ENCODE data around the gene PRLR. TPM values are rescaled to one million over a fixed set of nuclear protein-coding genes. Genes with fewer than 3 reads are reported as not detected.

PRLR gene
- total and polyA plus RNA-seq, 2 of the 13 experiments (the other 11 are each of a cell fraction or from before 2014, with no cell fraction given): 12.2 to 13.3 TPM

DNA sequence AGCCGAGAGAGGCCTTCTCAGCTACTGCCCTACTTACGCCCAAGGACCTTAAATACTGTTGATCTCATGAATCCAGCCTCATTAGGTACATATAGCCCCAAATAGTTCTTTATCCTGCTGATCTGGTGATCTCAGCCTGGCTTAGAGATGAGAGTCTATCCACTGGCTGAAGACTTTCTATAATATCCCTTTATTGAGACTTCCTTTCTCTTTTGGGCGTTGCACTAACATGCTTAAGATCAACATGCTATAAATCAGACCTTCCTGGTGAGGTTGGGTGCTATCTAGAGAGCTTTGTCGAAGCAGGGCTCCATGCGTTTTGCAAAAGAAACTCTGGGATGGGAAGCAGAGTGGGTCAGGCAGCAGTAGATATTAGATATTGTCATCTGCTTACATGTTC lies 138.6 kb downstream of the PRLR start:
- no peak overlapping the region for H2AFZ ChIP-seq (ENCODE audit: low read length)
- FAIRE-seq (no peak), DNase-seq (ENCODE audit: low spot score) (no peak), ATAC-seq (no peak)
- intact Hi-C loops (cut with micrococcal nuclease; ENCODE audit: unreplicated experiment) (no loop called here), in situ Hi-C loops (cut with HindIII; ENCODE audit: extremely low pct_ligation_motif_present, low pct_unique_long_range_greater_than_20kb) (loop anchor here (5.0 to 10.0 kb wide), 2 partner anchors 106 to 503 kb away; no protein-coding TSS in a partner anchor)
- no peaks in the 10 kb centered on the region; a peak in 1 of 5 replicates for H3K36me3 ChIP-seq (replicated peaks in 1 of 2; ENCODE audit: control insufficient read depth in 1 of 2, insufficient read depth in 2 of 2, low read length in 2 of 2)
- TF ChIP-seq ZSCAN12 (CRISPR knock-in tag; IDR thresholded peaks at IDR 0.05): no peak
- TF ChIP-seq ZNF839 (CRISPR knock-in tag; IDR thresholded peaks at IDR 0.05; ENCODE audit: borderline replicate concordance): no peak
- no peak for TF ChIP-seq ZNF773 (CRISPR knock-in tag; IDR thresholded peaks at IDR 0.05; ENCODE audit: borderline replicate concordance)
- TF ChIP-seq ZNF264 (CRISPR knock-in tag; IDR thresholded peaks at IDR 0.05): no peak
- TF ChIP-seq FLYWCH1 (CRISPR knock-in tag; IDR thresholded peaks at IDR 0.05): no peak
- no peak for TF ChIP-seq ATF7 (IDR thresholded peaks at IDR 0.05)
- no peak for TF ChIP-seq ATF7 (CRISPR knock-in tag; IDR thresholded peaks at IDR 0.05)
- no peak for TF ChIP-seq REL (CRISPR knock-in tag; conservative IDR thresholded peaks at IDR 0.05)
- TF ChIP-seq, protein P1, sequence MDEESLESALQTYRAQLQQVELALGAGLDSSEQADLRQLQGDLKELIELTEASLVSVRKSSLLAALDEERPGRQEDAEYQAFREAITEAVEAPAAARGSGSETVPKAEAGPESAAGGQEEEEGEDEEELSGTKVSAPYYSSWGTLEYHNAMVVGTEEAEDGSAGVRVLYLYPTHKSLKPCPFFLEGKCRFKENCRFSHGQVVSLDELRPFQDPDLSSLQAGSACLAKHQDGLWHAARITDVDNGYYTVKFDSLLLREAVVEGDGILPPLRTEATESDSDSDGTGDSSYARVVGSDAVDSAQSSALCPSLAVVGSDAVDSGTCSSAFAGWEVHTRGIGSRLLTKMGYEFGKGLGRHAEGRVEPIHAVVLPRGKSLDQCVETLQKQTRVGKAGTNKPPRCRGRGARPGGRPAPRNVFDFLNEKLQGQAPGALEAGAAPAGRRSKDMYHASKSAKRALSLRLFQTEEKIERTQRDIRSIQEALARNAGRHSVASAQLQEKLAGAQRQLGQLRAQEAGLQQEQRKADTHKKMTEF (CRISPR knock-in tag; IDR thresholded peaks at IDR 0.05): no peak
- no peak for TF ChIP-seq NFE2L1 (CRISPR knock-in tag; IDR thresholded peaks at IDR 0.05; ENCODE audit: borderline replicate concordance)
- no peak for TF ChIP-seq ISL2 (CRISPR knock-in tag; IDR thresholded peaks at IDR 0.05)
- no peak for TF ChIP-seq ZNF510 (CRISPR knock-in tag; IDR thresholded peaks at IDR 0.05; ENCODE audit: low read depth)
- TF ChIP-seq KAT8 (CRISPR knock-in tag; IDR thresholded peaks at IDR 0.05): no peak
- TF ChIP-seq NR2F1 (CRISPR knock-in tag; IDR thresholded peaks at IDR 0.05): no peak
- TF ChIP-seq, protein P2, sequence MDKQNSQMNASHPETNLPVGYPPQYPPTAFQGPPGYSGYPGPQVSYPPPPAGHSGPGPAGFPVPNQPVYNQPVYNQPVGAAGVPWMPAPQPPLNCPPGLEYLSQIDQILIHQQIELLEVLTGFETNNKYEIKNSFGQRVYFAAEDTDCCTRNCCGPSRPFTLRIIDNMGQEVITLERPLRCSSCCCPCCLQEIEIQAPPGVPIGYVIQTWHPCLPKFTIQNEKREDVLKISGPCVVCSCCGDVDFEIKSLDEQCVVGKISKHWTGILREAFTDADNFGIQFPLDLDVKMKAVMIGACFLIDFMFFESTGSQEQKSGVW (CRISPR knock-in tag; IDR thresholded peaks at IDR 0.05; ENCODE audit: borderline replicate concordance): no peak
- TF ChIP-seq ZNF577 (CRISPR knock-in tag; IDR thresholded peaks at IDR 0.05; ENCODE audit: borderline replicate concordance, low read depth): no peak
- no peak for TF ChIP-seq ZNF550 (CRISPR knock-in tag; IDR thresholded peaks at IDR 0.05; ENCODE audit: borderline replicate concordance)
- no peak for TF ChIP-seq ZNF891 (CRISPR knock-in tag; IDR thresholded peaks at IDR 0.05)
- no peak overlapping the region for H3K4me2 ChIP-seq (ENCODE audit: low read depth, low read length)
- ChIA-PET CTCF (ENCODE audit: low intra/inter-chr PET ratio, low total read pairs) (interaction anchor here (2.0 to 3.9 kb wide), 2 partner anchors 92 to 110 kb away, joined by 5 to 59 read pairs; no protein-coding TSS in a partner anchor), POLR2A (no interaction called here)
- no peaks in the 10 kb centered on the region for H3K27me3 ChIP-seq (ENCODE audit: control insufficient read depth in 1 of 2, insufficient read depth in 2 of 2, low read length in 2 of 2)
- H3K9ac ChIP-seq (ENCODE audit: insufficient read depth, low read depth, low read length): no peak overlapping the region
- no peak overlapping the region for H3K4me3 ChIP-seq (replicated peaks in 1 of 3; ENCODE audit: insufficient read depth in 1 of 3, low read depth in 2 of 3, low read length in 3 of 3)
- BruUV-seq (replicated peaks): no TSS peak
- no peaks in the 10 kb centered on the region for H4K20me1 ChIP-seq (ENCODE audit: insufficient read depth, low read length)
- peaks cover 19% of the 10 kb centered on the region for H3K4me1 ChIP-seq (ENCODE audit: insufficient read depth, low read length)
- no peaks in the 10 kb centered on the region for H3K9me3 ChIP-seq (ENCODE audit: low read length)
- 98% methylated on average over 5 of the region's 5 CpGs for whole genome bisulfite sequencing (ENCODE audit: low lambda C conversion rate)
- no peak overlapping the region for H3K27ac ChIP-seq (ENCODE audit: extremely low read length, insufficient read depth, low read length)
- no peaks in the 10 kb centered on the region for H3K79me2 ChIP-seq (ENCODE audit: insufficient read depth, low read length)
